ENCODE data around the gene CFLAR.

DNA sequence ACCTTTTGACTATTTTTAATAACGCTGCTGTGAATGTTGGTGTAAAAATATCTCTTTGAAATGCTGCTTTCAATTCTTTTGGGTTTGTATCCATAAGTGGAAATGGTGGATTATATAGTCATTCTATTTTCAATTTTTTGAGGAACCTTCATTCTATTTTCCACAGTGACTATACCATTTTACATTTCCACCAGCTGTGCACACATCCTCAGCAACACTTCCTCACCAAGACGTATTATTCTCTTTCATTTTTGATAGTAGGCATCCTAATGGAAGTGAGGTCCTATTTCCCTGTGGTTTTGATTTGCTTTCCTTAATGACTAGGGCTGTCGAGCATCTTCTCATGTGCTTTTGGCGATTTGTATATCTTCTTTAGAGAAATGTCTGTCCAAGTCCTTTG, 81.8 kb downstream of the CFLAR start:
- no peak for TF ChIP-seq EZH2phosphoT487 (IDR thresholded peaks at IDR 0.05; ENCODE audit: borderline replicate concordance, low read depth)
- TF ChIP-seq YY1 (IDR thresholded peaks at IDR 0.05; ENCODE audit: low read depth), result no peak
- no peak for TF ChIP-seq MAX (IDR thresholded peaks at IDR 0.05; ENCODE audit: low read depth)
- TF ChIP-seq CTCF (IDR thresholded peaks at IDR 0.05), result no peak
- TF ChIP-seq PBX3 (IDR thresholded peaks at IDR 0.05), result no peak
- TF ChIP-seq, protein P1, sequence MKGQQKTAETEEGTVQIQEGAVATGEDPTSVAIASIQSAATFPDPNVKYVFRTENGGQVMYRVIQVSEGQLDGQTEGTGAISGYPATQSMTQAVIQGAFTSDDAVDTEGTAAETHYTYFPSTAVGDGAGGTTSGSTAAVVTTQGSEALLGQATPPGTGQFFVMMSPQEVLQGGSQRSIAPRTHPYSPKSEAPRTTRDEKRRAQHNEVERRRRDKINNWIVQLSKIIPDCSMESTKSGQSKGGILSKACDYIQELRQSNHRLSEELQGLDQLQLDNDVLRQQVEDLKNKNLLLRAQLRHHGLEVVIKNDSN (IDR thresholded peaks at IDR 0.05; ENCODE audit: borderline replicate concordance, low read depth), result no peak
- TF ChIP-seq, protein P2, sequence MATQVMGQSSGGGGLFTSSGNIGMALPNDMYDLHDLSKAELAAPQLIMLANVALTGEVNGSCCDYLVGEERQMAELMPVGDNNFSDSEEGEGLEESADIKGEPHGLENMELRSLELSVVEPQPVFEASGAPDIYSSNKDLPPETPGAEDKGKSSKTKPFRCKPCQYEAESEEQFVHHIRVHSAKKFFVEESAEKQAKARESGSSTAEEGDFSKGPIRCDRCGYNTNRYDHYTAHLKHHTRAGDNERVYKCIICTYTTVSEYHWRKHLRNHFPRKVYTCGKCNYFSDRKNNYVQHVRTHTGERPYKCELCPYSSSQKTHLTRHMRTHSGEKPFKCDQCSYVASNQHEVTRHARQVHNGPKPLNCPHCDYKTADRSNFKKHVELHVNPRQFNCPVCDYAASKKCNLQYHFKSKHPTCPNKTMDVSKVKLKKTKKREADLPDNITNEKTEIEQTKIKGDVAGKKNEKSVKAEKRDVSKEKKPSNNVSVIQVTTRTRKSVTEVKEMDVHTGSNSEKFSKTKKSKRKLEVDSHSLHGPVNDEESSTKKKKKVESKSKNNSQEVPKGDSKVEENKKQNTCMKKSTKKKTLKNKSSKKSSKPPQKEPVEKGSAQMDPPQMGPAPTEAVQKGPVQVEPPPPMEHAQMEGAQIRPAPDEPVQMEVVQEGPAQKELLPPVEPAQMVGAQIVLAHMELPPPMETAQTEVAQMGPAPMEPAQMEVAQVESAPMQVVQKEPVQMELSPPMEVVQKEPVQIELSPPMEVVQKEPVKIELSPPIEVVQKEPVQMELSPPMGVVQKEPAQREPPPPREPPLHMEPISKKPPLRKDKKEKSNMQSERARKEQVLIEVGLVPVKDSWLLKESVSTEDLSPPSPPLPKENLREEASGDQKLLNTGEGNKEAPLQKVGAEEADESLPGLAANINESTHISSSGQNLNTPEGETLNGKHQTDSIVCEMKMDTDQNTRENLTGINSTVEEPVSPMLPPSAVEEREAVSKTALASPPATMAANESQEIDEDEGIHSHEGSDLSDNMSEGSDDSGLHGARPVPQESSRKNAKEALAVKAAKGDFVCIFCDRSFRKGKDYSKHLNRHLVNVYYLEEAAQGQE (IDR thresholded peaks at IDR 0.05; ENCODE audit: low read depth, low read length), result no peak
- TF ChIP-seq MXI1 (IDR thresholded peaks at IDR 0.05; ENCODE audit: low read depth, low read length), result no peak
- TF ChIP-seq RXRA (IDR thresholded peaks at IDR 0.05; ENCODE audit: borderline replicate concordance, low read depth), result no peak

All from SK-N-SH (cell line).